ENCODE measurements around the gene OOSP1.

GRCh38 chr11:59992425-59992824 is 54.2 kb downstream of the OOSP1 start:
- TF ChIP-seq ZNF70 (CRISPR knock-in tag; IDR thresholded peaks at IDR 0.05) = no peak
- TF ChIP-seq ZNF565 (CRISPR knock-in tag; conservative IDR thresholded peaks at IDR 0.05; ENCODE audit: low read depth) = no peak
- no peak for TF ChIP-seq ZC3H10 (CRISPR knock-in tag; IDR thresholded peaks at IDR 0.05)
- TF ChIP-seq TSHZ2 (CRISPR knock-in tag; IDR thresholded peaks at IDR 0.05) = no peak
- TF ChIP-seq BACH2 (CRISPR knock-in tag; IDR thresholded peaks at IDR 0.05; ENCODE audit: borderline replicate concordance) = no peak
- TF ChIP-seq PATZ1 (CRISPR knock-in tag; IDR thresholded peaks at IDR 0.05; ENCODE audit: borderline replicate concordance) = no peak

Data from SK-N-SH treated with all-trans-retinoic acid at 6 μM for 48 hours (cell line).